HL-60/S4 treated with phorbol 12-myristate 13-acetate at 8.2 ng/mL for 4 days and 3 days (cell line): ENCODE results near the gene DDX1.

Experiments used
- in situ Hi-C: fragments of 300-500 bp; cut with MboI; formaldehyde crosslinking; loops from 2 replicates; pipeline ENCODE4 v1.15.0; 2022; ENCODE audit warnings: low sequenced_read_pairs

DDX1 gene

DNA sequence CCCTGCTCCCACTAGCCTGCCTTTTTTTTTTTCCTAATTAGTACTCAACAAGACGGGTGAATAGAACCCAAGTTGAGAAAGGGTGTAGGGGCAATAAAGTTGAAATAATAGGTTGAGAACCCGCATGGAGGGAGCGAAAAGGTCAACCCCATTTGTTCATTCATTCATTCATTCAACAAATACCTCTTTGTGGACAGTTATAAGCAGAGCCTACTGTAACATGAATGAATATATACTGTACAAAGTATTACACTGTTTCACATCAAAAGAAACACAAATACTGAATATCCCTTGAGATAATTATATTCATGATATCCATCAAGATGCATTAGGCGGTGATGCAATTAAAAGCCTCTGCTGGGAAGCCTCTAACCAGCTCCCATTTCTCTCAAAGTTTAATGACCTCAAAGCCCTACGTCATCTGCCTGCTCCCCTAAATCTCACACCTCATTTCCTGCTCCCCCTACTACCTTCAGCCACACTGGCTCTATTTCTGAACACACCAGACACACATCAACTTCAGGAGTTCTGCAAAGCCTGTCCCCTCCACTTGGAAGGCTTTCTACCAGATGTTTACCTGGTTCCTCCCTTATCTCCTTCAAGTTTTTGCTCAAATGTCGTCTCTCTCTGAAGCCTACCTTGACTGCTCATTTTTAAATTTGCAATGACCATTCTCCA, 29.2 kb upstream of the DDX1 start:
- in situ Hi-C loops, result no loop called here

DNA sequence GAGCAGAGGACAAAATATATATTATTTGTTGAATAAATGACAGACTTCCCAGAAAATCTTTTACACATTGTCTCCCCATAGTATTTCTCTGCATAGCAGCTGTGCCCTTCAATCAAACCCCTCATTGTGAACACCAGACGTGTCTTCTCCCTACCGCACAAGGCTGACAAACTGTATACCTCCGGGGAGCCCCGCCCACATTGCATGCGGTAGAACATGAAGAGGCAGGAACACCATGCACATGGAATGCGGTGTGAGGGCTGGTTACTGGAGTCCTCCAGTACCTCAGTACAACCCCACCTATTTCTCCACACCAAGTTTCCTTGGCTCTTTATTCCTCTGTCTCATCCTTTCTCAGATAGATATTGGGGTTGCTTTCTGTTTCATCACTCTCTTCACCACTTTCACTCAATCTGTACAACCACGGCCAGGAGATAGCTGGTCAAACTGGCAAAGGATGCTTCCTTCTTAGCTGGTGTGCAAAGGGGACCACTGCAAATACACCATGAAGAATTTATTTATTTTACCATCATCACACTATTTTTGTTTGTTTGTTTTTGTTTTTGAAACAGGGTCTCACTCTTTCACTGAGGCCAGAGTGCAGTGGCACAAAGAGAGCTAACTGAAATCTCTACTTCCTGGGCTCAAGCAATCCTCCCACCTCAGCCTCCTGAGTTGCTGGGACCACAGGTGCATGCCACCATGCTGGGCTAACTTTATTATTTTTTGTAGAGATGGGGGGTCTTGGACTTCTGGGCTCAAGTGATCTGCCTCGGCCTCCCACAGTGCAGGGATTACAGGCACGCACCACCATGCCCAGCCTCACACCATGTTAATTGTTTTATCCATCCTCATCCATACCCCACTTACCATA, 28.2 kb upstream of the DDX1 start:
- in situ Hi-C loops, result no loop called here

DNA sequence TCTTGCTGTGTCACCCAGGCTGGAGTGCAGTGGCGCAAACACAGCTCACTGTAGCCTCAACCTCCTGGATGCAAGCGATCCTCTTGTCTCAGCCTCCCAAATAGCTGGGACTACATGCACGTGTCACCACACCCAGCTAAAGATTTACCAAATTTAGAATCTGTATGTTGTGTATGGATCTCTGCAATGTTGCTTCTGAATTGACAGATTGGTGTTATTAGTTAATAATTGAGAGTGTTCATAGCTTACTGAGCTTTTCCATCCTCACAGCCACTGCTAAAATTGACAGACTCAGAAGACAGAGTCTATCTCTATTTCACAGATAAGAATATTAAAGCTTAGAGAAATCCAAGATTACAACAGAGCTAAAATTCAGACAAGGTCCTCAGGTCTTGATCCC, 26.3 kb upstream of the DDX1 start:
- in situ Hi-C loops, result no loop called here

DNA sequence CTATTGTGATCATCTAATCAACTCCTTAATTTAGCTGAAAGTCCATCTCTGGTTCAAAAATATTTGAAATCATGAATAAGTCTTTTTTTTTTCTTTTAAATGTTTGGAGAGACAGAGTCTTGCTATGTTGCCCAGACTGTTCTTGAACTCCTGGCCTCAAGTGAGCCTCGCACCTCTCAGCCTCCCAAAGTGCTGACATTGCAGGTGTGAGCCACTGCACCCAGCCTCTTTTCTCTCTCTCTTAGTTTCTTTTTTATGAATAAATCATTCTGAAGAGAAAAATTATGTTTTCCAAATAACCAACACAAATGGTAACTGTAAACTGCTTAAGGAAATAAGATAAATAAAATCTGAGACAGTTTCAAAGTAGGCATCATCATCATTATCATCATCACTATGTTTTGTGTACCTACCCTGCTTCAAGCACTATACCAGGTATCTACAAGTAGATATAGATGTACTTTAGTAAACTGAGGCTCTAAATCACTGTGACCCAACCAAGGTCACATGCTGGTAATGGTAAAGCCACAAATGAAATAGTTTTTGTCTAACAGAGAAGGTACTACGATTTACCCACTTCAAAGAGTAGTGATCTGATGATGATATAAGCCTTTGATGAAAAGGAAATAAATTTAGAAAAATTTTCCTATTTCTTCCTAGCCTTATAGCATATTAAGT, 25.5 kb upstream of the DDX1 start:
- in situ Hi-C loops, result no loop called here

DNA sequence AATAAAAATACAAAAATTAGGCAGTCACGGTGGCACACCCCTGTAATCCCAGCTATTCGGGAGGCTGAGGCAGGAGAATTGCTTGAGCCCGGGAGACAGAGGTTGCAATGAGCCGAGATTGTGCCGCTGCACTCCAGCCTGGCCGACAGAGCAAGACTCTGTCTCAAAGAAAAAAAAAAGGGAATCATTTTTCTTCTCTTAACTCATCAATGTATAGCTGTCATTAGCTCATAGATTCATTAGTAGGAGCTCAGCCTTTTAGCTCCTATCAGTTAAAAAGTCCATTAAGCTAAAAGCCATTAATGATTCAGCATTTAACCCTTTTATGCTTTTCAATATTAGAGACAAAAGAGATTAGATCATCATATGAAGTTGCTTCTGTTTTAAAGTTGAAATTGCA, 24.8 kb upstream of the DDX1 start:
- in situ Hi-C loops, result no loop called here

DNA sequence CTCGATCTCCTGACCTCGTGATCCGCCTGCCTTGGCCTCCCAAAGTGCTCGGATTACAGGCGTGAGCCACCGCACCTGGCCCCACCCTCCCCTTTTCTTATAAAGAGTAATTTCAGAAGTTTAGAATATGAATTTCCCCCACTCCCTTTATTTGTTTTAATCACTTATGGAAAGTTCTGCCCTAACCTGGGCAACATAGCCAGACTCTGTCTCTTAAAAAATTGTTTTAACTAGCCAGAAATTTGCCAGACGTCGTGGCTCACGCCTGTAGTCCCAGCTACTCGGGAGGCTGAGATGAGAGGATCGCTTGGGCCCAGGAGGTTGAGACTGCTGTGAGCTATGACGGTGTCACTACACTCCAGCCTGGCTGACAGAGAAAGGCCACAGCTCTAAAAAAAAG, 22.8 kb upstream of the DDX1 start:
- in situ Hi-C loops, result no loop called here

DNA sequence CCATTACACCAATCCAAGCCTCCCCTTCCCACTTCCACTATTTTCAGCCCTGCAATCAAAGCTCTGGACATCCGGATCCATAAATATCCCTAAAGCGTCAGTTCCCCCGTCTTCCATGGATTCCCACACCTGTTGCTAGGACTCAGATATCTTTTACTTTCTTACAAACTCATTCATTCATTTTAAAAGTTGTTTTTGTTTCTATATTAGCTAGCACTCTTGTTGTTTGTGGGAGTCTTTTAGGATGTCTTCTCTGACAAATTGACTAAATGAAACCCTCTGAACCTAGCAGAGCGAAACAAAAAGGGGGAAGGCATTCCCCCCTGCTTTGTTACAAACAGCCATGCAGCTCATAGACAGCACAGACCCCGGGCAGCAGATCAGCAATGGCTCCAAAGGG, 21.6 kb upstream of the DDX1 start:
- in situ Hi-C loops, result no loop called here

DNA sequence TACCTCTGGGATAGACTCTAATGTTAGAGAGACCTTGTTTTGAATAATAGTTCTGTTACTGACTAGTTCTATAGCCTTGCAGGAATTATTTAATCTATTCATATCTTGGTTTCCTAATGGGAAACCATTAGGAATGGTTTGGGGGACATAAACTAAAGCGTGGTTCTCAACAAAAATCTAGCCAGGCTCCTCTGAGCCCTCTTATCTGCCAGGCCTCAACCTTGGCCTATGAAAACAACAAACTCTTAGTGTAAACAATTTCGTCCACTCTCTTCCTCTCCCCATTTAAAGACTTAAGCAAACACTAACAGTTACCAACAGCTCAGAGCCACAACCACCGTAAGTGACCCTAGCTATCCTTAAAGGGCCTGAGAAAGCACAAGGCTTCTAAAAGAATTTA, 19.9 kb upstream of the DDX1 start:
- in situ Hi-C loops, result no loop called here

DNA sequence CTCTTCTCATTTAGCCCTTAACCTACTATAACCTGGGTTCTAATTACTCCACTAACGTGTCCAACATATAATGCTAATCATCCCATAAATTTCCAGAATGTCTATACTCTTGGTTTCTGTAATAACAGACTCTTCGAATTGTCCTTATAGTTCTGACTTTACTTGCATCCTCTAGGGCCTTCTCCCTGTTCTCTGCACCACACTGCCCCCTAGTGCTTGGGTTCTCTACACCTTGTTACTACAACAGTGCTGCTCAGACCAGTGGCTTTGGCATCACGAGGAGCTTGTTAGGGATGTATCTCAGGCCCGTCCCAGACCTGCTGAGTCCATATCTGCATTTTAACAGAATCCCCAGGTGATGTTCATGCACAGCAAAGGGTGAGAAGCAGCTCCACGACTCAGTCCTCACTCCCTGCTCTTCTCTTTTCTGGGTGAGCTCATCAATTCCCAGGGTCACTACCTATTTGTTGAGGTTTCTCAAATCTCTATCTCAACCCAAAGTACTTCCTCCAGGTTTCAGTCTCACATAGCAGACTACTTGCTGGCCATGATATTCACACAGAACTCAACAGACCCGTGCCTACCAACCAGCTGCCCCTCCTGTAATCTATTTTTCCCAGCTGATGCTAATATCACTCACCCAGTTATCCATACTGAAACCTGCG, 14.5 kb upstream of the DDX1 start:
- in situ Hi-C loops, result no loop called here

DNA sequence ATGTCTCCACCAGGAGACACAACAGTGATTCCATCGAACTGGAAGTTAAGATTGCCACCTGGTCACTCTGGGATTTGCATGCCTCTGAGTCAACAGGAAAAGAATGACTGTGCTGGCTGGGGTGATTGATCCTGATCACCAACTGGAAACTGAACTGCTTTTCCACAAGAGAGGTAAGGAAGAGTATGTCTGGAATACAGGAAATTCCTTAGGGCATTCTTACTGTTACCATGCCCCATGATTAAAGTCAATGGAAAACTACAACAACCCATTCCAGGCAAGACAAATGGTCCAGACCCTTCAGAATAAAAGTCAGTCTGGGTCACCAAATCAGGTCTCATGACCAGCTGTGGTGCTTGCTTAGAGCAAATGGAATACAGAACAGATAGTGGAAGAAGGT, 12.0 kb upstream of the DDX1 start:
- in situ Hi-C loops, result no loop called here

DNA sequence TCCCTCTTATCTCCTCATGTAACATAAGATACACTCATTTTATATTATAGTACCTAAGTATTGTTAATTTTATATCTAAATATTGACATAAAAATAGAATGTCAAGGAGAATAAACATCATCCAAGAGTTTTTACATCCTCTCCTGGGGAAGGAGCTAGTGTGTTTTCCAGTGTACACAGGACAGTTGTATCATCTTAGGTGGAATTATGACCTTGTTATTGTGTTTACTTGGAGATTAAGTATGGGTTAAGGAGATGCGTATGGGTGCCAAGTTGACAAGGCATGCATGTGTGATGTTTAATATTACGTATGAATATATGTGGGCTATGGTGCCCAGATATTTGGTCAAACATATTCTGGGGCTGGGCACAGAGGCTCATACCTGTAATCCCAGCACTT, 11.2 kb upstream of the DDX1 start:
- in situ Hi-C loops, result no loop called here

DNA sequence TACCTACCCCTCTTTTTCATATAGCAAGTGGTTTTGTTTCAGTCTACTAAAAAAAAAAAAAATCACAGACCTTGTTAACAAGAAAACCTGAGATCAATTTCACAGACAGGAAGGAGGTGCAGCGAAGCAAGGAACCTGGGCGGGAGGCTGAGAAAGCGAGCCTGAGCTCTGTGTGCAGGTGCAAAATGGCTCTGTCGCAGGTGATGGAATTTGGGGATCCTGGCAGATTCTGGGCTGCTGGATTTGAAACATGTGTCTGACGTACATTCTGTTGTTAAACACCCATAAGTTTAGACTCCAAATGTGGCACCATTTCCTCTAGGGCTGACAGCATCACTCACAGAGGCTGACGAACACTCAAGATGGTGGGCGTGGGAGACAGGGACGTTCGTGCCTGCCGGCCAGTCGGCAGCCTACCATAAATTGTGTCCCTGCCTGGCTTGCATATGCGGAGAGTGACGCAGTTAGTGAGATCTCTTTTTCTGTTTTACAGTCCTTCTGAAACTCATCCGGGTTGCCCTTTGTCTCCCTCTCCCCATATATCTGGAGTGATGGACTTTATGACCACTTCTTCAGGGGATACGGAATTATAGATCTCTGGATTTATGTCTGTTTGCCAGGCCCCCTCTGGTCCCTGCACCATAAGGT, 8.8 kb upstream of the DDX1 start:
- in situ Hi-C loops, result no loop called here

DNA sequence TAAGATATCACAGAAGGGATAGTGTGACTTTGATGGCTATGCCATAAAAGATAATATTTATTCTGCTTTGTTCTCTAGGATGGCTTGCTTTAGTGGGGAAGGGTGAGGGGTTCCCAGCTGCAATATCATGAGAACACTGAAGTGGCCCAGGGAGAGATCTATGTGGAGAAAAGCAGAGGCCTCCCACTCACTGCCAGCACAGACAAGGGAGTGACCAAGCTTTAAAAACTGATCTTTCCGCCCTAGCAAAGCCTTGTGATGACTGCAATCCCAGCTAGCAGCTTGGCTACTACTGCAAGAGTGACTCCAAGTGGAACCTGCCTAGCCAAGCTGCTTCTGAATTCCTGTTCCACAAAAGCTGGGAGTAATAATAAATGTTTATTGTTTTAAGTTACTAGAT, 7.8 kb upstream of the DDX1 start:
- in situ Hi-C loops, result no loop called here

DNA sequence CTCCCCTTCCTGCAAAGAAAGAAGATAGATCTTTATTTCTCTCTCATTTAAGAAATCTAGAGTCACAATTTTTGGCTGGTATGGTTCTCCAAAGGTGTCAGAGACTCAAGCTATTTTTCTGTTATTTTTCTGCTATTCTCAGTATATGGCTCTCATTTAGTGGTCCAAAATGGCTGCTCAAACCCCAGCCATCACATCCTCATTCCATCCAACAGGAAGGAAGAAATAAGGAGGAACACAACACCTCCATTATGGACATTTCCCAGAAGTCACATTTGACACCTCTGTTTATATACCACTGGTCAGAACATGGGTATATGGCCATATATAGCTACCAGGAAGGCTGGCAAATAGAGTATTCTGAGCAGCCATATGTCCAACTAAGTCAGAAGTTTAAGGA, 7.4 kb upstream of the DDX1 start:
- in situ Hi-C loops, result no loop called here

DNA sequence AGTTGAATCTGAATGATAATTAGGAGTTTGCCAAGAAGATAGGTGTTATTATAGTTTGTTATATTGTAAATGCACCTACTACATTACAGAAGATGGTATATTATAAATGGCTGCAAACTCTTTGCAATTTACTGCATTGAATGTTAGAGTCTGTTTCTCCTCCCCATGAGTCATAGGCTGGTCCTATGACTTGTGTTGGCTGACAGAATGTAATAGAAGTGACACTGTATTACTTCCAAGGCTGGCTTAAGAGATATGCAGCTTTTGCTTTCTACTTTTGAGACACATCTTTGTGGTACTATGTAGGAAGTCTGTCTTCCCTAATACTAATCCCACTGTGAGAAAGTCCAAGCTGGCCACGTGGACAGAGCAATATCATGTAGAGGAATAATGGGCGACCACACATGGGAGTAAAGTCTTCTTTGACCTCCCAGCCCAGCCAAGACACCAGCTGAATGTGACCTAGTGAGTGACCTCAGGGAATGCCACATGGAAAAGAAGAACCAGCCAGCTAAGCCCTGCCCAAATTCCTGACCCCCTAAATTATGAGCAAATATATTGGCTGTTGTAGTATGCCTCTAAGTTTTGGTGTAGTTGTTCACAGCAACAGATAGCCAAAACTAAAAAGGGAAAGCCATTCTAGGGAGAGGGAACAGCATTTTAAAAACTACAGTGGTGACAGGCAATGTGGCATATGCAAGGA, 6.8 kb upstream of the DDX1 start:
- in situ Hi-C loops, result no loop called here

DNA sequence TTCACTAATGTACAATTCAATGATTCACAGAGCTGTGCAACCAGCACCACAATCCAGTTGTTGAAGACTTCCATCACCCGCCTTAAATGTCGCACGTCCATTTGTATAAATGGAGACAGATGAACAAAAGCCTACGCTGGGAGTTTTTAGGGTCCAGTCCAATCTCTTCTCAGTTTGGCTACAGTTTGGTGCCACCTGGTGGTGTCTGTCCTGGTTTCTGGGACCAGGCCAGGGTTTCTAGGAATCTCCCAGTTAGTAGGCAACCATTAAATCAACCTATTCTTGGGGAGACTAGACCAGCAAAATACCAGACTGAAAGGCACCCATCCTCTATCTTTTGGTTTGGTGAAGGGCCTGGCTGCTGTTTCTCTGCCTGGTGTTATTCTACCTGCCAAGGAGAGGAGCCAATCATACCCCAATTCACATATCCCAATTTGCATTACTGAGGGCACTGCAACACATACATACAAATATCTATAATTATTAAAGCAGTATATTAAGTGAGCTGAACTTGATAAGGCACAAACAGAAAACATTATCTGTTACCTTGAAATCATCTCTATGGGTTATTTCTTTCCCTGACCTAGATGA, 3.2 kb upstream of the DDX1 start:
- in situ Hi-C loops, result no loop called here

DNA sequence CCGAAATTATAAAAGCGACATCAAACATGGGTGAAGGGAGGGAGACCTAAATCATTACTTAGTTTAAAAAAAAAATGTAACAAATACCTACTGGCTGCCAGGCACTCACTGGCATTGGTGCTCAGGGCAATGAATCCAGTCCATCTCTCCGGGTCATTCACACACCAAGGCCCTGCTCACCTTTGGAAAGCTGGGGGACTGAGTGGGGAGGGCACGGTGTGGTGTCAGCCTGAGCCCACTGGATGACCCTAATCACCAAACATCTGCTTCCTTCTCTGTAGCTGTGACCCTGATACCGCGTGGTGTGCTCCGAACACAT, 336 bp upstream of the DDX1 start:
- in situ Hi-C loops, result no loop called here

DNA sequence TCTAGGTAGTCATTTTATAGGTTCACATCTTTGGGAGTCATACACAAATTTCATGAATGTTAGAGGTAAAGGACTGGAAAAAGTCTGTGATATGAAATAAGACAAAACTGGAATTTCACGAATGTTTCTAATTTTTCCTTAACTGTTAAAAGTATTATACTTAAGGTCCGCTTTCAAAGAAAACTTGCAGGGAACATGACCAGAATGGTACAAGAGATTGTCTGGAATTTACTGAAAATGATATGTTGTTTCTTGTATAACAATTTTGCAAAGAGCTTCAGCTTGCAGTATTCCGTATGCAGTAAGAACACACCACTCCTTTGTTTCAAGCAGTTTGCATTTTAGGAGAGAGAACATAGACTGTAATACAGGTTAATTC, 1.6 kb downstream of the DDX1 start:
- in situ Hi-C loops, result no loop called here

DNA sequence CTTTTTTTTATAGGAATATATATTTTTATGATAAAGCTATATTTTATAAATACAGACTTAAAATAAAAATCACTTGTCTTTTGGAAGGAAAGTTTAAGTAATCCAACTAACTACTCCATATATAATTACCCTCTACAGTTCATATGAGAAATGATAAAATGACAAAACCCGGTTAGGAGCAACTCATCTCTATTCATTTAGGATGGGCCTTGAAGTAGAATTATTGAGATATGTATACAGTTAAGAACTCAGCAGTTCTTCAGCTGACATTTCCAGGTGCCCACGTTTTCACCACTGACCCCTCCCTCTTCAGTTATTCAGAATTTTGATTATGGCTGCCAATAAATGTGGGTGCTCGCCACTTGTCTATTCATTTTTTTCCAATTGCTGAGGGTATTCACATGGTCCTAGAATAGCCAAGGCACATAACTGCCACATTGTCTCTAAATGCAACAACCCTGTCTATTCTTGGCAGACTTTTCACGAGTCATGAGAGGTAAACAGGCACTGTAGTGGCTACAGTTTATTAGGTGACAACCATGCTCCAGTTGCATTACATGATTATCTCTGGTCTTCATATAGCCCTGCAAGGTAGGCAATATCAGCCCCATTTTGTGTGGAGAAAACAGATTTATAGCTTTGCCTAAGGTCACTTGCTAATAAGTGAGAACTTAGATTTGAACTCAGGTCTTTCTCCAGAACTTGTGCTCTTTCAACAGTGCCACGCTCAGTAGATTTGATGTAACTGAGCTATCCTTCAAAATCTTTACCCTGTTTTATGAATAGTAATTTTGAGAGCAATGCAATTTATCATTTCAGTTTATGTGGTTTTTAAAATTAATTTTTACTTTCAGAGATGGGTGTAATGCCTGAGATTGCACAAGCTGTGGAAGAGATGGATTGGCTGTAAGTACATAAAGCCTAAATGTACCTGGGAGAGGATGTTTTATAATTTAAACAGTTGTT, 2.9 kb downstream of the DDX1 start:
- in situ Hi-C loops, result no loop called here
